Endothelial cell of umbilical vein (primary cell): Measurements from ENCODE around the gene TMEM266. TPM values are rescaled to one million over a fixed set of nuclear protein-coding genes. Genes with fewer than 3 reads are reported as not detected.

Experiments used
- BruUV-seq: library from RNA; stranded (reverse); fragments of 400-500 nt; replicated peaks from 2 replicates; lab custom pipeline; 2021; lab: Mats Ljungman, UMichigan
- CTCF ChIA-PET: fragments of 300-600, 350-600 bp; sonication (Branson Sonifier 250); formaldehyde crosslinking; loops from one replicate; lab custom pipeline; 2021; ENCODE audit warnings: antibody characterized with exemption, inconsistent platforms; lab: Charles Lee
- POLR2A ChIA-PET: fragments of 300-600, 350-600 bp; sonication (Branson Sonifier 250); formaldehyde crosslinking; loops from one replicate; lab custom pipeline; 2021; ENCODE audit warnings: antibody characterized with exemption, inconsistent platforms; lab: Charles Lee
- DNase-seq: peaks from one replicate; pipeline ENCODE4 v3.0.0-alpha.2; 2011; ENCODE audit warnings: low read depth, low spot score
- FAIRE-seq: peaks from 2 replicates; lab custom pipeline; 2011; peaks lifted over from hg19 to GRCh38; lab: Jason Lieb, UNC
- H2AFZ ChIP-seq: 2 replicates; pipeline ENCODE4 v1.6.0; 2012; ENCODE audit warnings: low read depth, low read length, control low read depth, inconsistent platforms
- H3K27ac ChIP-seq: 2 replicates; pipeline ENCODE4 v1.5.1; 2011; ENCODE audit warnings: low read depth, mild to moderate bottlenecking, control low read depth, low read length, moderate library complexity; ENCODE audit not compliant: insufficient read depth
- H3K27me3 ChIP-seq, 2 experiments: 2 replicates each; pipeline versions ENCODE4 v1.6.0 to v1.6.1; 2011; ENCODE audit warnings: low read length in 2 of 2, mixed read lengths in 1 of 2; ENCODE audit not compliant: control insufficient read depth in 2 of 2, insufficient read depth in 2 of 2
- H3K36me3 ChIP-seq, 2 experiments: 2 replicates in 1 of 2; 3 replicates in 1 of 2; pipeline ENCODE4 v1.5.1; 2011; ENCODE audit warnings: low read length in 2 of 2, mild to moderate bottlenecking in 1 of 2, moderate library complexity in 1 of 2; ENCODE audit not compliant: control insufficient read depth in 2 of 2, insufficient read depth in 2 of 2; ENCODE audit errors: extremely low read depth in 1 of 2
- H3K4me1 ChIP-seq: 3 replicates; pipeline ENCODE4 v1.5.1; 2011; ENCODE audit warnings: mild to moderate bottlenecking, low read length; ENCODE audit not compliant: control insufficient read depth, insufficient read depth; ENCODE audit errors: extremely low read depth
- H3K4me2 ChIP-seq: 2 replicates; pipeline ENCODE4 v1.6.1; 2011; ENCODE audit warnings: low read length, control low read depth, mixed read lengths; ENCODE audit not compliant: insufficient read depth
- H3K4me3 ChIP-seq, 3 experiments: fragments of 200-600 bp in 1 of 3; sonication (generic), shearing (Covaris generic) in 1 of 3; replicated peaks in 1 of 3; 2 replicates each; pipeline ENCODE4 v1.5.1; 2011 to 2016; ENCODE audit warnings: control low read depth in 3 of 3, low read length in 3 of 3, mild to moderate bottlenecking in 2 of 3, inconsistent platforms in 1 of 3, low read depth in 1 of 3, moderate library complexity in 1 of 3; ENCODE audit not compliant: insufficient read depth in 1 of 3
- H3K79me2 ChIP-seq: 2 replicates; pipeline ENCODE4 v1.6.0; 2012; ENCODE audit warnings: low read length, inconsistent platforms; ENCODE audit not compliant: control insufficient read depth, insufficient read depth
- H3K9ac ChIP-seq: replicated peaks from 2 replicates; pipeline ENCODE3; 2011; ENCODE audit warnings: low read length, control low read depth; ENCODE audit not compliant: insufficient read depth; ENCODE audit errors: extremely low read depth
- H3K9me1 ChIP-seq: replicated peaks from 3 replicates; pipeline ENCODE4 v1.6.0; 2011; ENCODE audit warnings: mild to moderate bottlenecking, low read length; ENCODE audit not compliant: control insufficient read depth, insufficient read depth; ENCODE audit errors: extremely low read depth
- H3K9me3 ChIP-seq: replicated peaks from 2 replicates; pipeline ENCODE4 v1.5.1; 2012; ENCODE audit warnings: low read length, inconsistent platforms; ENCODE audit not compliant: control insufficient read depth, insufficient read depth
- H4K20me1 ChIP-seq: replicated peaks from 2 replicates; pipeline ENCODE3; 2011; ENCODE audit warnings: mild to moderate bottlenecking, low read length; ENCODE audit not compliant: control insufficient read depth, insufficient read depth; ENCODE audit errors: extremely low read depth
- CTCF ChIP-seq, 2 donors: IDR thresholded peaks; 1 replicate in 1 of 2; 2 replicates in 1 of 2; pipeline ENCODE4 v1.5.1; 2011; ENCODE audit warnings: low read length in 2 of 2, mild to moderate bottlenecking in 2 of 2, moderate library complexity in 2 of 2, control low read depth in 1 of 2, inconsistent platforms in 1 of 2, low read depth in 1 of 2; ENCODE audit not compliant: insufficient read depth in 1 of 2; ENCODE audit errors: extremely low read depth in 1 of 2
- EZH2 ChIP-seq: IDR thresholded peaks from 2 replicates; pipeline ENCODE4 v1.6.1; 2012; ENCODE audit warnings: borderline replicate concordance, low read depth, mild to moderate bottlenecking, moderate library complexity, low read length, inconsistent platforms; ENCODE audit not compliant: severe bottlenecking
- FOS ChIP-seq: IDR thresholded peaks from 2 replicates; pipeline ENCODE4 v1.6.1; 2011; ENCODE audit warnings: mild to moderate bottlenecking, low read length, moderate library complexity, borderline replicate concordance; ENCODE audit not compliant: insufficient read depth
- GATA2 ChIP-seq: IDR thresholded peaks from 2 replicates; pipeline ENCODE4 v1.7.0; 2011; ENCODE audit warnings: low read depth, mild to moderate bottlenecking, moderate library complexity, mixed read lengths, low read length; ENCODE audit not compliant: insufficient read length, insufficient read depth
- JUN ChIP-seq: IDR thresholded peaks from 2 replicates; pipeline ENCODE4 v1.6.1; 2011; ENCODE audit warnings: borderline replicate concordance, low read depth; ENCODE audit not compliant: insufficient read length, insufficient read depth
- MYC ChIP-seq: IDR thresholded peaks from one replicate; pipeline ENCODE4 v1.6.1; 2011; ENCODE audit warnings: mild to moderate bottlenecking, low read depth, low read length
- POLR2A ChIP-seq: IDR thresholded peaks from 2 replicates; pipeline ENCODE4 v1.6.1; 2012; ENCODE audit warnings: low read depth, mild to moderate bottlenecking, control low read depth, low read length
- POLR2AphosphoS5 ChIP-seq: IDR thresholded peaks from 2 replicates; pipeline ENCODE4 v1.6.1; 2012; ENCODE audit warnings: low read depth, mild to moderate bottlenecking, control low read depth, low read length, moderate library complexity; ENCODE audit not compliant: insufficient read depth
- dilution Hi-C: fragments of 300-500 bp; cut with MboI; formaldehyde crosslinking; loops from one replicate; pipeline ENCODE4 v1.15.0; 2019; ENCODE audit warnings: low sequenced_read_pairs; ENCODE audit not compliant: extremely low pct_ligation_motif_present
- intact Hi-C: fragments of 100-400 bp; cut with micrococcal nuclease; formaldehyde crosslinking; loops from one replicate; pipeline ENCODE4 v1.10.0; 2022
- polyA plus RNA-seq, 4 experiments: library from polyadenylated mRNA; depleted of rRNA in 3 of 4; stranded (reverse) in 3 of 4; unstranded in 1 of 4; fragments of >200 nt; gene quantifications; 2 replicates each; pipeline versions ENCODE4 v1.2.1 to v1.2.3, GENCODE V29; 2011 to 2012; ENCODE audit warnings: missing spikeins in 1 of 4
- total RNA-seq: library from RNA; stranded (reverse); gene quantifications from 2 replicates; pipeline ENCODE4 v1.2.3, GENCODE V29; 2021
- TF ChIP-seq, protein P1 (sequence below): IDR thresholded peaks from 2 replicates; pipeline ENCODE4 v1.6.1; 2011; ENCODE audit not compliant: insufficient read depth, insufficient read length

TMEM266 gene
- total and polyA plus RNA-seq, 2 donors (not counting 3 experiments of a cell fraction or from before 2014, with no cell fraction given) = not detected

GRCh38 chr15:76098685-76099084 is 38.9 kb downstream of the TMEM266 start:
- no peaks in the 10 kb centered on the region for H3K9me3 ChIP-seq
- no peaks in the 10 kb centered on the region for H3K4me1 ChIP-seq
- H3K27me3 ChIP-seq = peaks cover 1 to 6% of the 10 kb centered on the region in 2 experiments
- no peaks in the 10 kb centered on the region for H3K9me1 ChIP-seq
- no peak overlapping the region for H3K27ac ChIP-seq
- H2AFZ ChIP-seq = no peak overlapping the region
- intact Hi-C loops (no loop called here), dilution Hi-C loops (no loop called here)
- DNase-seq (no peak), FAIRE-seq (no peak)
- BruUV-seq = no TSS peak
- TF ChIP-seq, protein P1, sequence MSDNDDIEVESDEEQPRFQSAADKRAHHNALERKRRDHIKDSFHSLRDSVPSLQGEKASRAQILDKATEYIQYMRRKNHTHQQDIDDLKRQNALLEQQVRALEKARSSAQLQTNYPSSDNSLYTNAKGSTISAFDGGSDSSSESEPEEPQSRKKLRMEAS = no peak
- TF ChIP-seq JUN (no peak), POLR2A (no peak), EZH2 (no peak), CTCF (IDR thresholded peaks at IDR 0.05; ENCODE audit: extremely low read depth in 1 of 2, insufficient read depth in 1 of 2, low read depth in 1 of 2, low read length in 2 of 2) (no peak), GATA2 (no peak), POLR2AphosphoS5 (no peak), FOS (no peak), MYC (no peak)
- no peaks in the 10 kb centered on the region for H3K36me3 ChIP-seq
- no peak overlapping the region for H3K9ac ChIP-seq
- ChIA-PET POLR2A (no interaction called here), CTCF (no interaction called here)
- H3K79me2 ChIP-seq = no peaks in the 10 kb centered on the region
- H3K4me2 ChIP-seq = no peak overlapping the region
- no peaks in the 10 kb centered on the region for H4K20me1 ChIP-seq
- no peak overlapping the region for H3K4me3 ChIP-seq
